ENCODE measurements around the gene EFHD1. TPM values are rescaled to one million over a fixed set of nuclear protein-coding genes. Genes with fewer than 3 reads are reported as not detected.

The EFHD1 gene
- total and polyA plus RNA-seq, 9 of the 15 experiments (the other 6 are each of a cell fraction or from before 2014, with no cell fraction given): 0.66 to 9.1 (median 2.0) TPM

GRCh38 chr2:232697059-232697806 lies 63.8 kb downstream of the EFHD1 start, which contains the start of gene GIGYF2 (continued):
- no peak for TF ChIP-seq POLR3A (IDR thresholded peaks at IDR 0.05; ENCODE audit: borderline replicate concordance, extremely low read depth, insufficient read depth, insufficient read length)
- no peak for TF ChIP-seq ZNF395 (CRISPR knock-in tag; IDR thresholded peaks at IDR 0.05)
- no peak for TF ChIP-seq SIN3A (IDR thresholded peaks at IDR 0.05; ENCODE audit: borderline replicate concordance in 2 of 2, control insufficient read depth in 1 of 2, low read depth in 2 of 2, low read length in 2 of 2)
- no peak for TF ChIP-seq ZNF512 (tag; IDR thresholded peaks at IDR 0.05)
- no peak for TF ChIP-seq ZNF146 (CRISPR knock-in tag; IDR thresholded peaks at IDR 0.05; ENCODE audit: unreplicated experiment)
- TF ChIP-seq ATF3 (IDR thresholded peaks at IDR 0.05): no peak
- no peak for TF ChIP-seq ATF3 (CRISPR knock-in tag; conservative IDR thresholded peaks at IDR 0.05)
- TF ChIP-seq MBD1 (CRISPR knock-in tag; IDR thresholded peaks at IDR 0.05): no peak
- no peak for TF ChIP-seq ZNF592 (IDR thresholded peaks at IDR 0.05)
- TF ChIP-seq KAT2B (IDR thresholded peaks at IDR 0.05; ENCODE audit: low read depth, low read length): no peak
- no peak for TF ChIP-seq ZNF212 (CRISPR knock-in tag; IDR thresholded peaks at IDR 0.05)
- TF ChIP-seq XRCC4 (IDR thresholded peaks at IDR 0.05; ENCODE audit: extremely low read depth, insufficient read depth, insufficient read length): no peak
- no peak for TF ChIP-seq PHF21A (IDR thresholded peaks at IDR 0.05; ENCODE audit: borderline replicate concordance, low read depth)
- TF ChIP-seq NR1H2 (CRISPR knock-in tag; IDR thresholded peaks at IDR 0.05): no peak
- TF ChIP-seq ZNF707 (CRISPR knock-in tag; conservative IDR thresholded peaks at IDR 0.05): no peak
- TF ChIP-seq PYGO2 (tag; IDR thresholded peaks at IDR 0.05): no peak

All from K562 (cell line).